ENCODE data around the gene CHKA. TPM values are rescaled to one million over a fixed set of nuclear protein-coding genes. Genes with fewer than 3 reads are reported as not detected.

The CHKA gene
- total and polyA plus RNA-seq, 2 donors (not counting 3 experiments of a cell fraction or from before 2014, with no cell fraction given), result 21.4 to 25.1 TPM

GRCh38 chr11:68081691-68082090 lies 39.5 kb downstream of the CHKA start:
- no peak overlapping the region for H3K4me2 ChIP-seq (ENCODE audit: insufficient read depth, low read length)
- H3K4me1 ChIP-seq (ENCODE audit: control insufficient read depth, extremely low read depth, insufficient read depth, low read length), result no peaks in the 10 kb centered on the region
- dilution Hi-C loops (cut with MboI; ENCODE audit: extremely low pct_ligation_motif_present, low sequenced_read_pairs) (no loop called here), intact Hi-C loops (cut with micrococcal nuclease) (no loop called here)
- H3K79me2 ChIP-seq (ENCODE audit: control insufficient read depth, insufficient read depth, low read length), result no peaks in the 10 kb centered on the region
- no peak overlapping the region for H3K4me3 ChIP-seq (replicated peaks in 1 of 3; ENCODE audit: insufficient read depth in 1 of 3, low read depth in 1 of 3, low read length in 3 of 3)
- H3K27ac ChIP-seq (ENCODE audit: insufficient read depth, low read depth, low read length), result no peak overlapping the region
- peaks cover 0 to 9% of the 10 kb centered on the region in 2 experiments for H3K36me3 ChIP-seq (ENCODE audit: control insufficient read depth in 2 of 2, extremely low read depth in 1 of 2, insufficient read depth in 2 of 2, low read length in 2 of 2)
- H3K9me1 ChIP-seq (replicated peaks; ENCODE audit: control insufficient read depth, extremely low read depth, insufficient read depth, low read length), result no peaks in the 10 kb centered on the region
- FAIRE-seq, result no peak
- no peak for DNase-seq (ENCODE audit: low read depth, low spot score)
- ChIA-PET CTCF (interaction anchor here (1.1 to 1.3 kb wide), 2 partner anchors 57 to 90 kb away, joined by 3 to 4 read pairs; no protein-coding TSS in a partner anchor), POLR2A (no interaction called here)
- H2AFZ ChIP-seq (ENCODE audit: low read depth, low read length), result no peak overlapping the region
- no peaks in the 10 kb centered on the region for H3K27me3 ChIP-seq (ENCODE audit: control insufficient read depth in 2 of 2, insufficient read depth in 2 of 2, low read length in 2 of 2)
- no peaks in the 10 kb centered on the region for H4K20me1 ChIP-seq (replicated peaks; ENCODE audit: control insufficient read depth, extremely low read depth, insufficient read depth, low read length)
- H3K9ac ChIP-seq (replicated peaks; ENCODE audit: extremely low read depth, insufficient read depth, low read length), result no peak overlapping the region
- no peaks in the 10 kb centered on the region for H3K9me3 ChIP-seq (replicated peaks; ENCODE audit: control insufficient read depth, insufficient read depth, low read length)
- TF ChIP-seq POLR2AphosphoS5 (IDR thresholded peaks at IDR 0.05; ENCODE audit: insufficient read depth, low read depth, low read length) (no peak), JUN (IDR thresholded peaks at IDR 0.05; ENCODE audit: borderline replicate concordance, insufficient read depth, insufficient read length, low read depth) (no peak), MYC (IDR thresholded peaks at IDR 0.05; ENCODE audit: low read depth, low read length) (no peak), EZH2 (IDR thresholded peaks at IDR 0.05; ENCODE audit: borderline replicate concordance, low read depth, low read length, severe bottlenecking) (no peak), FOS (IDR thresholded peaks at IDR 0.05; ENCODE audit: borderline replicate concordance, insufficient read depth, low read length) (no peak), POLR2A (IDR thresholded peaks at IDR 0.05; ENCODE audit: low read depth, low read length) (no peak), CTCF (IDR thresholded peaks at IDR 0.05; ENCODE audit: extremely low read depth in 1 of 2, insufficient read depth in 1 of 2, low read depth in 1 of 2, low read length in 2 of 2) (no peak), MAX (IDR thresholded peaks at IDR 0.05; ENCODE audit: insufficient read depth, insufficient read length) (no peak)
- BruUV-seq (replicated peaks), result no TSS peak

All from endothelial cell of umbilical vein (primary cell).